ENCODE data around the gene RTKN2.
A peak's percentile ranks its signal among the peaks of the same experiment; 100 is the strongest.
"Not testable (repeated sequence)": the region's sequence is repeated elsewhere in the genome, so short reads cannot be mapped to it uniquely, and the experiment has no call there.

The RTKN2 gene

GRCh38 chr10:62259456-62259855, 9.2 kb downstream of the RTKN2 start:
- peak; percentile 52 for DNase-seq (ENCODE audit: low read depth)

- peak; percentile 14 for DNase-seq (ENCODE audit: low read depth)
Measured at GRCh38 chr10:62258926-62259325, 9.7 kb downstream of the RTKN2 start.

- no peak for DNase-seq (ENCODE audit: low read depth)
Measured at GRCh38 chr10:62253704-62254103, 14.9 kb downstream of the RTKN2 start.

- no peak for DNase-seq (ENCODE audit: low read depth)
Measured at GRCh38 chr10:62252051-62252450, 16.6 kb downstream of the RTKN2 start.

GRCh38 chr10:62250594-62251198, 17.9 kb downstream of the RTKN2 start:
- DNase-seq (ENCODE audit: low read depth), result peak; percentile 78

- DNase-seq (ENCODE audit: low read depth), result no peak
Measured at GRCh38 chr10:62249957-62250356, 18.7 kb downstream of the RTKN2 start.

- DNase-seq (ENCODE audit: low read depth), result peak; percentile 14
Measured at GRCh38 chr10:62248465-62248864, 20.2 kb downstream of the RTKN2 start.

GRCh38 chr10:62244785-62245467, 23.7 kb downstream of the RTKN2 start:
- DNase-seq (ENCODE audit: low read depth), result peak; percentile 72

- DNase-seq (ENCODE audit: low read depth), result no peak
Measured at GRCh38 chr10:62244088-62244487, 24.6 kb downstream of the RTKN2 start.

- no peak for DNase-seq (ENCODE audit: low read depth)
Measured at GRCh38 chr10:62243647-62243997, 25.0 kb downstream of the RTKN2 start.

GRCh38 chr10:62242965-62243646, 25.5 kb downstream of the RTKN2 start:
- DNase-seq (ENCODE audit: low read depth), result peak; percentile 98

GRCh38 chr10:62241521-62241920, 27.1 kb downstream of the RTKN2 start:
- not testable (repeated sequence) for DNase-seq (ENCODE audit: low read depth)

GRCh38 chr10:62239994-62240393, 28.6 kb downstream of the RTKN2 start:
- no peak for DNase-seq (ENCODE audit: low read depth)

- no peak for DNase-seq (ENCODE audit: low read depth)
Measured at GRCh38 chr10:62238880-62239279, 29.8 kb downstream of the RTKN2 start.

GRCh38 chr10:62237966-62238365, 30.7 kb downstream of the RTKN2 start:
- DNase-seq (ENCODE audit: low read depth), result no peak

GRCh38 chr10:62237506-62237905, 31.1 kb downstream of the RTKN2 start:
- DNase-seq (ENCODE audit: low read depth), result no peak

- DNase-seq (ENCODE audit: low read depth), result no peak
Measured at GRCh38 chr10:62234077-62234605, 34.5 kb downstream of the RTKN2 start.

- peak; percentile 24 for DNase-seq (ENCODE audit: low read depth)
Measured at GRCh38 chr10:62233356-62234076, 35.1 kb downstream of the RTKN2 start.

GRCh38 chr10:62231805-62232204, 36.8 kb downstream of the RTKN2 start:
- DNase-seq (ENCODE audit: low read depth), result no peak

GRCh38 chr10:62231371-62231770, 37.3 kb downstream of the RTKN2 start:
- DNase-seq (ENCODE audit: low read depth), result peak; percentile 72

- peak; percentile 43 for DNase-seq (ENCODE audit: low read depth)
Measured at GRCh38 chr10:62230344-62231121, 38.1 kb downstream of the RTKN2 start.

GRCh38 chr10:62225362-62225761, 43.3 kb downstream of the RTKN2 start:
- no peak for DNase-seq (ENCODE audit: low read depth)

All from amniotic epithelial cell (primary cell).